Mammary epithelial cell (primary cell): ENCODE results near the gene RARA.
"Not testable (repeated sequence)": the region's sequence is repeated elsewhere in the genome, so short reads cannot be mapped to it uniquely, and the experiment has no call there.

ENCODE experiments used
- EZH2 ChIP-seq: IDR thresholded peaks from 2 replicates; pipeline ENCODE4 v1.6.1; 2012; ENCODE audit warnings: low read length, inconsistent platforms, borderline replicate concordance
- TF ChIP-seq, protein P1 (sequence below), 2 donors: IDR thresholded peaks in 1 of 2; conservative IDR thresholded peaks in 1 of 2; 2 replicates each; pipeline ENCODE4 v1.5.1; 2011 to 2012; ENCODE audit warnings: inconsistent platforms in 2 of 2, low read length in 2 of 2, mild to moderate bottlenecking in 2 of 2, control low read depth in 1 of 2, low read depth in 1 of 2; ENCODE audit not compliant: insufficient read depth in 1 of 2; ENCODE audit errors: extremely low read depth in 1 of 2

GRCh38 chr17:40376541-40376940 lies 67.6 kb downstream of the RARA start:
- TF ChIP-seq, protein P1, sequence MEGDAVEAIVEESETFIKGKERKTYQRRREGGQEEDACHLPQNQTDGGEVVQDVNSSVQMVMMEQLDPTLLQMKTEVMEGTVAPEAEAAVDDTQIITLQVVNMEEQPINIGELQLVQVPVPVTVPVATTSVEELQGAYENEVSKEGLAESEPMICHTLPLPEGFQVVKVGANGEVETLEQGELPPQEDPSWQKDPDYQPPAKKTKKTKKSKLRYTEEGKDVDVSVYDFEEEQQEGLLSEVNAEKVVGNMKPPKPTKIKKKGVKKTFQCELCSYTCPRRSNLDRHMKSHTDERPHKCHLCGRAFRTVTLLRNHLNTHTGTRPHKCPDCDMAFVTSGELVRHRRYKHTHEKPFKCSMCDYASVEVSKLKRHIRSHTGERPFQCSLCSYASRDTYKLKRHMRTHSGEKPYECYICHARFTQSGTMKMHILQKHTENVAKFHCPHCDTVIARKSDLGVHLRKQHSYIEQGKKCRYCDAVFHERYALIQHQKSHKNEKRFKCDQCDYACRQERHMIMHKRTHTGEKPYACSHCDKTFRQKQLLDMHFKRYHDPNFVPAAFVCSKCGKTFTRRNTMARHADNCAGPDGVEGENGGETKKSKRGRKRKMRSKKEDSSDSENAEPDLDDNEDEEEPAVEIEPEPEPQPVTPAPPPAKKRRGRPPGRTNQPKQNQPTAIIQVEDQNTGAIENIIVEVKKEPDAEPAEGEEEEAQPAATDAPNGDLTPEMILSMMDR (conservative IDR thresholded peaks at IDR 0.05 in 1 of 2, IDR thresholded peaks at IDR 0.05 in 1 of 2; ENCODE audit: extremely low read depth in 1 of 2, insufficient read depth in 1 of 2, low read depth in 1 of 2, low read length in 2 of 2), result not testable (repeated sequence)
- not testable (repeated sequence) for TF ChIP-seq EZH2
